HG03064 (cell line): ENCODE measurements around the gene SORCS2.

Experiments used
- ATAC-seq: cut with Tn5 transposase; IDR thresholded peaks from one replicate; pipeline ENCODE4 v1.9.1; 2021; ENCODE audit warnings: low read depth; ENCODE audit not compliant: unreplicated experiment

Gene SORCS2

GRCh38 chr4:7683126-7683703 lies 490.9 kb downstream of the SORCS2 start:
- ATAC-seq: no peak

DNA sequence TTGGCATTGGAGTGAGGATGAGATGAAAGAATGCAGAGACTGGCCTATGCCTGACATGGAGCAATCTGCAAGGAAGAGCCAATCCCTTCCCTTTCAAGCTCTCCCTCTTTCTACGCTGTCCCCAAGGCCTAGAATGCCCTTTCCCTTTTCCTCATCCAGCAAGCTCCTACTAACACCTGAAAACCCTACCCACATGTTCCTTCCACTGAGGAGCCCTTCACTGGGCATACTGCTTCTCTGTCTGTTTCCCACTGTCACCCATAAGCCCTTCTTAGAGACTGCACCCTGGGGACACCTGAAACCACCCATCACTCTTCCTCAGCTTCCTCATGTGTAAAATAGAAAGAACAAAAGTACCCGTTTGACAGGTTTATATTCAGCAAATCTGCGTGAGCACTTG lies 492.0 kb downstream of the SORCS2 start:
- no peak for ATAC-seq

DNA sequence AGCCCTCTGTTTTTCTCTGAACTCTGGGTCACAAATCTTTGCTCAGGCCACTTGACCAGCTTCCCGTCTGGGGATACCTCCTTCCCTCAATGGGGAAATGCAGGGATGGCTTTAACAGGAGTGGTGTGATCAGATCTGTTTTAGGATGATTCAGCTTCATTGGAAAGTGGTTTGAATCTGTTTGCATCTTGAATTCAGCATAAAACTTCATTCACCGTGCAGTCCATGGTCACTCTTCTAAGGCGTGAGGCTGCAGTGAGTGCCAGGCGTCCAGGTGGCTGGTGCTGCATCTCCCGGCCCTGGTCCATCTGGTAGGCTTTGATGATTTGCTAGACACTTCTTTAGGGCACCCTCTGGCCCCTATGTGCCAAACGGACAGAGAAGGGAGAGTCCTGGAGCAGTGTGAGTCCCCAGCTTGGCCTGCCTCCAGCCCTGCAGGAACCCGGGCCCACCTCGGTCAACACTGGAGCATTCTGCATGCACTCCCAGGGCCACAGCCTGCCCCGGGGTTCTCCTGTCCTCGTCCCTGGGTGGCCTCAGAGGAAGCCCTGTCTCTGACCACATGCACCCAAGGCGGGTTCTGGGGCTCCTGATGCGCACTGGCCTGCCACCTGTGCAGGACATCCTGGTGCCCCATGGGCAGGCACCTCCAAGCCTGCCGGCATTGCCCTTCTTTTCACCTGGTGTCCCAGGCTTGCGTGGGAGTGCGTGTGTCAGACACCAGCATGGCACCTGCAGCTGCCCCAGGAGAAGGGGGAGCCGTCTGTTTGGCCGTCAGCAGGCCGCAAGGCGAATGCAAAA lies 493.9 kb downstream of the SORCS2 start:
- no peak for ATAC-seq

DNA sequence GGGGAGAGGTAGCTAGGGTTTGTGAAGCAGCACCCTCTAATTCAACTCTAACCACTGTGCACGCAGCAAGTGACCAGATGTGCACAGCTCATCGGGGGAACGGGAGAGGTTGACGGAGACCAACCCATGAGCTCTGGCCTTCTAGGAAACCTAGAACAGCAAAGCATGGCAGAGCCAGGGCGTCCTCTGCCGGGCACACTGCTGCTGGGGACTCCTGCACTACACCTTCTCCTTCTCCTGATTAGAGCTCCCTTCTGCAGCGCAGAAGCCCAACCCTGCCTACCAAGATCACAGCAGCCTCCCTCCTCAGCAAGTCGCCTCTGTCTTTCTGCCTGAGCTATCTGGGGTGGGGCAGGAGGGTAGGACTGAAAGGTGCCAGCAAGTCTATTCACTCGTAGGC lies 494.7 kb downstream of the SORCS2 start:
- no peak for ATAC-seq

DNA sequence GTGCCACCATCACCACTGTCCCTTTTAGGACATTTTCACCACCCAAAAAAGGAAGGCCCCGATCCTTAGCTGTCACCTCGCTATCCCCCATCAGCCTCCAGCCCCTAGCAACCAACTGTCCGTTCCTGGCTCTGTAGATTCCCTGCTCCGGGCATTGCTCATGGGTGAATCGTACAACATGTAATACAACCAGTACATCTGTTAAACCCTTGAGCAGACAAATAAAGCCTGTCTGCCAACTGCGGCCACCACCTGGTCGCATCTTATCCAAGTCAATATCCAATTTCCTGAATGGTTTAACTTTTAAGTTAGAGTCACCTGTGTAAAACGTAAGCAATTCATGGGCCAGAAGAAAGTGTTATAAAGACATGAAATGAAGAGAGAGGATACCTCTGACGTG lies 495.5 kb downstream of the SORCS2 start:
- no peak for ATAC-seq

DNA sequence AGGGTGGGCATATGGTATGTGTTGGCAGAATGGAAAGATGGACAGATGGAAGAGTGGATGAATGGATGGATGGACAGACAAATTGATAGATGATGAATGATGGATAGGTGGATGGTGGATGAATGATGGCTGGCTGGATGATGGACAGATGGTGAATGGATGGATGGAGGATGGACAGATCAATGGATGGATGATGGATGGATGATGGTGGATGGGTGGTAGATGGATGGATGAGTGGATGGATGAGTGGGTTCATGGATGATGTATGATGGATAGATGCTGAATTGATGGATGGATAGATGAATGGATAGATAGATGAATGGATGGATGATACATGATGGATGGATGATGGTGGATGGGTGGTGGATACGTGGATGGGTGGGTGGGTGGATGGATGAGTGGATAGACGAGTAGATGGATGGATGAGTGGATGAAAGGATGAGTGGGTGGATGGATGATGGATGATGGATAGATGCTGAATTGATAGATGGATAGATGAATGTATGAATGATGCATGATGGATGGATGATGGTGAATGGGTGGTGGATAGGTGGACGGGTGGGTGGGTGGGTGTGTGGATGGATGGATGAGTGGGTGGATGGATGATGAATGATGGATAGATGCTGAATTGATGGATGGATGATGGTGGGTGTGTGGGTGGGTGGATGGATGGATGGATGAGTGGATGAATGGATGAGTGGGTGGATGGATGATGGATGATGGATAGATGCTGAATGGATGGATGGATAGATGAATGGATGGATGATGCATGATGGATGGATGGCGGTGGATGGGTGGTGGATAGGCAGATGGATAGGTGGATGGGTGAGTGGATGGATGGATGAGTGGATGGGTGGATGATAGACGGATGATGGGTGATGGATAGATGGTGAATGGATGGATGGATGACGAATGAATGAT lies 497.7 kb downstream of the SORCS2 start:
- no peak for ATAC-seq

DNA sequence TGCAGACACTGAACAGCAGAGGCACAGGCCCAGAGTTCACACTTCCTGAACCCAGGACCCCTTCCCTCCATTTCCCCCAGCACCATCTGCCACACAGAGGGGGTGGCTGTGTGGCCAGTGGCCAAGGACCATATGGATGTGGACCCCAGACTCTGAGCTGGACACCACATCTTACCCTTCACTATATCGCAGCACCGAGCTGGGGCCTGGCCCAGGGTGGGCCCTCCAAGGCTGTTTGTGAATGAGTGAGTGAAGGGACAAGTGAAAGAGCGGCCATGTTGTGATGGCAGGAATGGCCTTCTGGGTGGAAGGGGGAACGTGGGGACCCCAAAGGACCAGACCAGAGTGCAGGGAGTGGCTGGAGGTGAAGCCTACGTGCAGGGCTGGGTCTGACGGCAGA lies 498.7 kb downstream of the SORCS2 start:
- ATAC-seq: no peak

- ATAC-seq: no peak
Observed at GRCh38 chr4:7691982-7692381, 499.6 kb downstream of the SORCS2 start.

DNA sequence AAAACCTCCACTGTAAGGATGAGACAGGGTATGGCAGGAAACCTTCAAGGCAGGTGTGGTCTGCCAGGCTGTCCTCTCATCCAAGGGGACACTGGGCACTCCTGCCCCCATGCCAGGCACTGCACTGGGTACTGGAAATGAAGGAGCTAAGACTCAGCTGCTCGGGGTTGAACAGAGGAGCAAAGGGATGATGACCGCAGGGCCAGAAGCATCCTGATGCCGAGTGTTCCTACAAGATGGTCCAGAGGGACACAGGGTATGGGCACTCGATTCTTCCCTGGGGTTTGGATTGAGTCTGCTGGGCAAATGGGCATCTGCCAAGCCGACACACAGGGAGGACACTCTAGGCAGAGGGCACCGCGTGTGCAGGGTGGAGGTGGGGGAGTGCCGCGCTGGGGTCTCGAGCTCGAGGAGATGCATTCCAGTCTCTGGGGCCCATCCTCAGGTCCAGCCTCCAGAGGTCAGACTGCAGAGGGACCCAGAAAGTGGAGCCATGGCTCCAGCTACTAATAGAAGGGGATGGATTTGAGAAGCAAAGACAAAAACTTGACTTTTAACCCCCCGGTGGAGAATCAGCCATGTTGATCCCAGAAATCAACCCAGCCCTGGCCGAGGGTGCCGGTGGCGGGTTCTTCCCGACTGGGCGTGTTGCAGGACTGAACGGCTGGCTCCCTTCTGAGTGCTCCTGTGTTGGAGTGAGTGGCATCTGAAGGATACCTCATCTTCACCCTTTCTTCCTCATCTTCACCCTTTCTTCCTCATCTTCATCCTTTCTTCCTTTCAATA lies 500.3 kb downstream of the SORCS2 start:
- ATAC-seq: no peak

DNA sequence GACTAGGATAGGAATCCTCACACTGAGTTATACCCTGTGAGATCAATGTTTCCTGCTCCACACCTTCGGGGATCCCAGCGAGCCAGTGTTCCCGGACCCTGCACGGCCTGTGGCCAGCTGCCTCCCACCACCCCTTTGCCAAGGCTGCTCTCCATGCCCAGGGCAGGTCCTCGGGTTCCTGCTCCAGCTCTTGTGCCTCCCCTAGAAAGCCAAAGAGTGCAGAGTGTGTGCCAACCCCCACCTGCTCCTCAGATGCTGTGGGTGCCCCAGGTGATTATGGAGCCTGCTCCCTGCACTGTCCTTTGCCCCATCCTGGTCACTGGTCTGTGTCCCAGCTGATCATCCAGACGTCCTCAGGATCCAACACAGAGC lies 500.9 kb downstream of the SORCS2 start:
- ATAC-seq: no peak

DNA sequence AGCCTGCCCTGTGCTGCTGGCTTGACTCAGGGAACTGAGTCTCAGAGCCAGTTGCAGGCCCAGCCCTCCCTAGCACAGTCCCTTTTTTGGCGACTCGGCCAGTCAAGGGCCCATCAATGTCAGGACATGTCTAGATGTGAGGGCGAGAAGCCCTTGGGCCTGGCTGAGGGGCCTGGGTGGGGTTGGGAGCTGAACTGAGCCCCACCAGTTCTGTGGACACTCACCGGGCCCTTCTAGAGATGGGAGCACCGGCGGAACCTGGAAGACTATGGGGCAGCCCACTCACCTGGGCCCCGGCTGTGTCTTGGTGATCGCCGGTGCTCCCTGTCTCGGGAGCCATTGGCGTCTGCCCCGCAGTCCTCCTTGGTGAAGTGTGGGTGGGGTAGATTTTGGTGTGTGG lies 501.4 kb downstream of the SORCS2 start:
- ATAC-seq: no peak

DNA sequence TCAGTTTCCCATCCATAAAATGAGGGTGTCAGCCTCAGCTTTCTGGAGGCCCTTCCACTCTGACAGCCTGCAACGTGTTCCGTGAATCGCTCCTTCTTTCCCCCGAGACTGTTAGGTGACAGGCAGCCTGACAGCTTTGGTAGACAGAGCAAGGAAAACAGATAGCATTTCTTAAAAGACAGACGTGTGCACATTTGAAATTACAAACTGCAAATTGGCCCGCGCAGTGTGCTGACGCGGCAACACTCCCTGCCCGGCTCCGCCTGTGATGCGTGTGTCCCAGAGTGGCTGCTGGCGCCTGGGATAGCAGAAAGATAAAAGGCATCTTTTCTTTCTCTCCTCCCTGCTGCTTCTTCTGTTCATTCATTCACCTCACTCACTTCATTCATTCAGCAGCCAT lies 502.0 kb downstream of the SORCS2 start:
- no peak for ATAC-seq

- no peak for ATAC-seq
Observed at GRCh38 chr4:7697343-7697742, 505.0 kb downstream of the SORCS2 start.

GRCh38 chr4:7697821-7698220 lies 505.5 kb downstream of the SORCS2 start:
- ATAC-seq: no peak

DNA sequence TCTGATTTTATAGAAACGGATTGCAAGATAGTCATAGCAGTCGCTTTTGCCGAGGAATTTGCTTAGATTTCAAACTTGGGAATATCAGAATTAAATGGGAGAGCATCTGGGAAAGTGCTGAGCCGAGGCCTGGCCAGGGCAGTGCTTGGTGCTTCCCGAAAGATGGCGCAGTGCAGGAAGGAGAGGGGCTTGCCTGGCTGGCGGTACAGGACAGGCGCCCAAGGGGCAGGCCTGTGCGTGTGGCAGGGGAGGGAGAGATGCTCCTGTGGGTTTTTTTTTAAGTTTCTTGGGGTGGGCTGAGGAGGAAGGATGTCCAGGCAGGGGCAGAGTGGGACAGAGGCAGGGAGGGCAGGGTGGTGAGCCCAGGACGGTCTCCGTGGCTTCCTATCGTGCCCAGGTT lies 506.2 kb downstream of the SORCS2 start:
- ATAC-seq: no peak

- ATAC-seq: no peak
Observed at GRCh38 chr4:7699031-7699430, 506.7 kb downstream of the SORCS2 start.

GRCh38 chr4:7699825-7700224 lies 507.5 kb downstream of the SORCS2 start:
- ATAC-seq: no peak

GRCh38 chr4:7700665-7701064 lies 508.3 kb downstream of the SORCS2 start:
- no peak for ATAC-seq

GRCh38 chr4:7701866-7702649 lies 509.7 kb downstream of the SORCS2 start:
- ATAC-seq: no peak

DNA sequence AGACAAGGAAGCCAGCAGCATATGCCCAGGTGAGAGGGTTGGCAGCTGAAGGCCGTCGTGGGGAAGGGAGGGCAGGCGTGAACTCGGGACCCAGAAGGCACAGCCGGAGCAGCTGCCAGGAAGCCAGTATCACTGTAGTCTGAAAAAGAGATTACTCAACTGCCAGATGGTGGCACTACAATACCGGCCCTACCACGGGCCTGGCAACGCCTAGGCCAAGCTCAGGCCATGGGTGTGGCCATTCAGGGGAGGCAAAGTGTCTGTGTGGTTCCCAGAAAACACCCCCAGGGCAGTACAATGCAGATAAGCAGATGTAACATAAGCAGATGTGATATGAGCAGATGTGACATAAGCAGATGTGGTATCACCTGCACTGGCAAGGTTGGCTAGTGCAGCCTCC lies 511.4 kb downstream of the SORCS2 start:
- ATAC-seq: no peak
